A673 (cell line): ENCODE results near the gene TEX19. TPM values are rescaled to one million over a fixed set of nuclear protein-coding genes. Genes with fewer than 3 reads are reported as not detected.
"Not testable (repeated sequence)": the region's sequence is repeated elsewhere in the genome, so short reads cannot be mapped to it uniquely, and the experiment has no call there.

ENCODE experiments used
- BruUV-seq: library from RNA; stranded (reverse); fragments of 400-500 nt; replicated peaks from 2 replicates; lab custom pipeline; 2021; lab: Mats Ljungman, UMichigan
- CTCF ChIA-PET: fragments of 300-600 bp; sonication (Branson Sonifier 250); formaldehyde crosslinking; loops from one replicate; lab custom pipeline; 2022; ENCODE audit warnings: antibody characterized with exemption; lab: Charles Lee
- POLR2A ChIA-PET: fragments of 300-600 bp; sonication (Branson Sonifier 250); formaldehyde crosslinking; loops from one replicate; lab custom pipeline; 2022; ENCODE audit warnings: antibody characterized with exemption; ENCODE audit not compliant: low non-redundant PET; lab: Charles Lee
- DNase-seq: peaks from one replicate; pipeline ENCODE4 v3.0.0-alpha.2; 2015; ENCODE audit warnings: low spot score
- H3K27ac ChIP-seq: fragments of 200-600 bp; sonication (generic); 2 replicates; pipeline ENCODE4 v1.5.1; 2016; ENCODE audit warnings: mixed run types, low read depth, mild to moderate bottlenecking, mixed read lengths, antibody characterized with exemption, low read length; ENCODE audit not compliant: poor library complexity, severe bottlenecking
- H3K27me3 ChIP-seq: fragments of 200-600 bp; sonication (generic); replicated peaks from 2 replicates; pipeline ENCODE4 v1.6.1; 2017; ENCODE audit warnings: mixed run types, low read depth, mild to moderate bottlenecking, mixed read lengths, antibody characterized with exemption, low read length; ENCODE audit not compliant: insufficient read depth, poor library complexity
- H3K36me3 ChIP-seq: fragments of 200-600 bp; sonication (generic); 2 replicates; pipeline ENCODE4 v1.6.1; 2016; ENCODE audit warnings: mixed run types, mild to moderate bottlenecking, mixed read lengths, antibody characterized with exemption, low read length; ENCODE audit not compliant: insufficient read depth, poor library complexity, severe bottlenecking
- H3K4me1 ChIP-seq: fragments of 200-600 bp; sonication (generic); 2 replicates; pipeline ENCODE4 v1.6.1; 2017; ENCODE audit warnings: mixed run types, mild to moderate bottlenecking, mixed read lengths, antibody characterized with exemption, low read length; ENCODE audit not compliant: insufficient read depth, poor library complexity, severe bottlenecking
- H3K4me3 ChIP-seq: fragments of 200-600 bp; sonication (generic); 2 replicates; pipeline ENCODE4 v1.5.1; 2016; ENCODE audit warnings: low read depth, mixed run types, mild to moderate bottlenecking, mixed read lengths, low read length; ENCODE audit not compliant: poor library complexity, severe bottlenecking
- H3K9me3 ChIP-seq: fragments of 200-600 bp; sonication (generic); 2 replicates; pipeline ENCODE4 v1.6.1; 2016; ENCODE audit warnings: mixed run types, low read depth, mild to moderate bottlenecking, mixed read lengths, antibody characterized with exemption, low read length; ENCODE audit not compliant: poor library complexity, severe bottlenecking
- CTCF ChIP-seq: fragments of 300-800, 200-600 bp; sonication (generic); conservative IDR thresholded peaks from 2 replicates; pipeline ENCODE4 v1.5.1; 2017; ENCODE audit warnings: low read depth, mild to moderate bottlenecking, antibody characterized with exemption, low read length, moderate library complexity, mixed read lengths
- EZH2 ChIP-seq: fragments of 200-600 bp; sonication (generic); IDR thresholded peaks from 2 replicates; pipeline ENCODE4 v1.6.1; 2017; ENCODE audit warnings: borderline replicate concordance, low read depth, mild to moderate bottlenecking, mixed read lengths, antibody characterized with exemption, low read length; ENCODE audit not compliant: poor library complexity, severe bottlenecking
- intact Hi-C: fragments of 100-400 bp; cut with micrococcal nuclease; formaldehyde crosslinking; loops from one replicate; pipeline ENCODE4 v1.10.0; 2022; ENCODE audit not compliant: unreplicated experiment
- total RNA-seq: library from RNA; stranded (reverse); gene quantifications from 2 replicates; pipeline ENCODE4 v1.2.3, GENCODE V29; 2021

TEX19 gene
- total RNA-seq, 1 experiment from 2014 or later: 0.39 TPM

- ChIA-PET CTCF (no interaction called here), POLR2A (no interaction called here)
- Histone ChIP-seq H3K36me3 (no peaks in the 10 kb centered on the region), H3K27me3 (peaks cover 3% of the 10 kb centered on the region), H3K27ac (no peak overlapping the region), H3K4me1 (peaks cover 15% of the 10 kb centered on the region), H3K4me3 (no peak overlapping the region), H3K9me3 (no peaks in the 10 kb centered on the region)
- intact Hi-C loops: no loop called here
- BruUV-seq: no TSS peak
- TF ChIP-seq EZH2: no peak
- no peak for TF ChIP-seq CTCF
- no peak for DNase-seq
Observed at GRCh38 chr17:82376042-82376730, 17.1 kb downstream of the TEX19 start.

- H3K27ac ChIP-seq, BruUV-seq, DNase-seq, intact Hi-C loops, H3K9me3 ChIP-seq, POLR2A ChIA-PET, H3K36me3 ChIP-seq, H3K4me3 ChIP-seq, H3K27me3 ChIP-seq, CTCF ChIA-PET: not testable (repeated sequence)
- H3K4me1 ChIP-seq: peaks cover 15% of the 10 kb centered on the region
Observed at GRCh38 chr17:82377294-82377693, 18.2 kb downstream of the TEX19 start.

- Histone ChIP-seq H3K4me1 (peaks cover 7% of the 10 kb centered on the region), H3K4me3 (no peak overlapping the region), H3K36me3 (no peaks in the 10 kb centered on the region), H3K9me3 (no peaks in the 10 kb centered on the region), H3K27me3 (no peaks in the 10 kb centered on the region), H3K27ac (no peak overlapping the region)
- intact Hi-C loops: no loop called here
- ChIA-PET POLR2A (no interaction called here), CTCF (interaction anchor here (0.6 kb wide), 1 partner anchor 55 kb away, joined by 5 read pairs; no protein-coding TSS in a partner anchor)
- BruUV-seq: no TSS peak
- no peak for TF ChIP-seq CTCF
- no peak for TF ChIP-seq EZH2
- no peak for DNase-seq
Observed at GRCh38 chr17:82377924-82378740, 19.1 kb downstream of the TEX19 start.
